Neural progenitor cell (in vitro differentiated cells): ENCODE data around the gene TULP3.

Experiments used
- EZH2 ChIP-seq: fragments of 200-600 bp; sonication (generic); IDR thresholded peaks from 2 replicates; pipeline ENCODE4 v1.6.1; 2017; ENCODE audit warnings: antibody characterized with exemption, mild to moderate bottlenecking, moderate library complexity
- TF ChIP-seq, protein P1 (sequence below): fragments of 200-600 bp; sonication (generic); IDR thresholded peaks from 2 replicates; pipeline ENCODE4 v1.5.1; 2017; ENCODE audit warnings: antibody characterized with exemption, mild to moderate bottlenecking

DNA sequence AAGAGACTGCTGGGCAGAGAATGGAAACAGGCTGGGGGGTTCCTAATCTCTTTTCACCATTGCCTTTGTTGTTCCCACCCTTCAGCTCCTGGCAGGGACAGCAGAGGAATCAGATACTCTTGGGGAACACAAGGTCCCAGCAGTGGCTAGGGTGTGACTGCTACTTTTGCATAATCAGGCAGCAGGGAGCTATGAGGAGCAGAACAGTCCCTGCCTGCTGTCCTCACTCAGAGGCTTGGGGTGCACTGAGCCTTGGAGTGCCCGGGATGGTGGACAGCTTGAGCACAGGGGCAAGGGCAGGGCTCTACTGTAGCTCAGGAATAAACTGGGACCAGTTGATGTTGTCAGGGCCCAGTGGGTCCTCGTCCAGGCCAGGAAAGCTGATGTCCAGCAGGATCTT lies 32.4 kb upstream of the TULP3 start:
- TF ChIP-seq, protein P1, sequence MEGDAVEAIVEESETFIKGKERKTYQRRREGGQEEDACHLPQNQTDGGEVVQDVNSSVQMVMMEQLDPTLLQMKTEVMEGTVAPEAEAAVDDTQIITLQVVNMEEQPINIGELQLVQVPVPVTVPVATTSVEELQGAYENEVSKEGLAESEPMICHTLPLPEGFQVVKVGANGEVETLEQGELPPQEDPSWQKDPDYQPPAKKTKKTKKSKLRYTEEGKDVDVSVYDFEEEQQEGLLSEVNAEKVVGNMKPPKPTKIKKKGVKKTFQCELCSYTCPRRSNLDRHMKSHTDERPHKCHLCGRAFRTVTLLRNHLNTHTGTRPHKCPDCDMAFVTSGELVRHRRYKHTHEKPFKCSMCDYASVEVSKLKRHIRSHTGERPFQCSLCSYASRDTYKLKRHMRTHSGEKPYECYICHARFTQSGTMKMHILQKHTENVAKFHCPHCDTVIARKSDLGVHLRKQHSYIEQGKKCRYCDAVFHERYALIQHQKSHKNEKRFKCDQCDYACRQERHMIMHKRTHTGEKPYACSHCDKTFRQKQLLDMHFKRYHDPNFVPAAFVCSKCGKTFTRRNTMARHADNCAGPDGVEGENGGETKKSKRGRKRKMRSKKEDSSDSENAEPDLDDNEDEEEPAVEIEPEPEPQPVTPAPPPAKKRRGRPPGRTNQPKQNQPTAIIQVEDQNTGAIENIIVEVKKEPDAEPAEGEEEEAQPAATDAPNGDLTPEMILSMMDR = no peak
- TF ChIP-seq EZH2 = no peak
